Heart left ventricle (tissue), 16 donors: ENCODE results near the gene GPATCH11. TPM values are rescaled to one million over a fixed set of nuclear protein-coding genes. Genes with fewer than 3 reads are reported as not detected.

Experiments used
- ATAC-seq, 4 donors: fragments of 200-7000 bp; cut with Tn5 transposase; one replicate each; pipeline ENCODE4 v1.9.1; 2020 to 2022; ENCODE audit warnings: moderate library complexity in 4 of 4, mild to moderate bottlenecking in 3 of 4, moderate number of reproducible peaks in 1 of 4
- DNase-seq, 5 donors: peaks; one replicate each; pipeline ENCODE4 v3.0.0-alpha.2; 2020
- H3K27ac ChIP-seq, 12 donors: fragments of 200-600 bp; sonication (generic) in 4 of 12; one replicate each; pipeline versions ENCODE4 v1.5.0 to v1.8.0; 2016 to 2022; ENCODE audit warnings: mild to moderate bottlenecking in 2 of 12
- H3K27me3 ChIP-seq, 9 donors: fragments of 200-600 bp; sonication (generic) in 2 of 9; one replicate each; pipeline versions ENCODE4 v1.5.1 to v1.8.0; 2016 to 2022; ENCODE audit warnings: mild to moderate bottlenecking in 3 of 9
- H3K36me3 ChIP-seq, 9 donors: fragments of 200-600 bp; sonication (generic) in 2 of 9; one replicate each; pipeline versions ENCODE4 v1.5.0 to v1.8.0; 2018 to 2022; ENCODE audit warnings: mild to moderate bottlenecking in 2 of 9
- H3K4me1 ChIP-seq, 12 donors: fragments of 200-600 bp; sonication (generic) in 4 of 12; one replicate each; pipeline versions ENCODE4 v1.5.0 to v1.8.0; 2016 to 2022; ENCODE audit warnings: mild to moderate bottlenecking in 3 of 12
- H3K4me3 ChIP-seq, 12 donors: fragments of 200-600 bp; sonication (generic) in 4 of 12; one replicate each; pipeline versions ENCODE4 v1.5.0 to v1.8.0; 2017 to 2022; ENCODE audit warnings: mild to moderate bottlenecking in 9 of 12, moderate library complexity in 4 of 12
- H3K9me3 ChIP-seq, 12 donors: fragments of 200-600 bp; sonication (generic) in 4 of 12; one replicate each; pipeline versions ENCODE4 v1.5.0 to v1.8.0; 2016 to 2022; ENCODE audit warnings: mild to moderate bottlenecking in 1 of 12
- CTCF ChIP-seq, 12 donors: fragments of 200-600 bp; sonication (generic) in 4 of 12; IDR thresholded peaks; one replicate each; pipeline versions ENCODE4 v1.5.0 to v1.8.0; 2018 to 2022; ENCODE audit warnings: antibody characterized with exemption in 12 of 12, mild to moderate bottlenecking in 5 of 12
- POLR2A ChIP-seq, 2 donors: fragments of 450-650 bp; IDR thresholded peaks; one replicate each; pipeline ENCODE4 v1.6.1; 2017; ENCODE audit warnings: antibody characterized with exemption in 2 of 2, mild to moderate bottlenecking in 2 of 2, moderate library complexity in 2 of 2
- WGBS, 4 donors: extraction: QIAGEN DNeasy Blood & Tissue Kit in 2 of 4; methylation state at CpG; one replicate each; pipeline versions ENCODE4 v1.1.5 to v1.1.7; 2013 to 2018; 5-methylcytosine and 5-hydroxymethylcytosine counted together
- intact Hi-C, 10 donors: fragments of 100-400 bp; cut with DNase I; formaldehyde crosslinking; loops; one replicate each; pipeline versions ENCODE4 v1.11.1 to v1.14.2; 2022
- polyA plus RNA-seq, 2 donors: library from polyadenylated mRNA; stranded (reverse); fragments of 200-250 nt; gene quantifications; one replicate each; pipeline ENCODE4 v1.2.3, GENCODE V29; 2013
- total RNA-seq, 9 donors: library from RNA; depleted of rRNA in 2 of 9; stranded (reverse); fragments of >200 nt in 2 of 9; fragmentation: NEBNext Ultra II Directional in 3 of 9; extraction: Animal tissue kit (Norgen Biotek cat#: 25700) in 3 of 9; gene quantifications; one replicate each; pipeline versions ENCODE4 v1.1.0 to v1.2.4, GENCODE V29; 2016 to 2023
- donor health status: ischemic (EF 13 %, LVEDD 7.1; RV severe dilation, severe dysfunction).
- donor health status: healthy with polysubstance abuse.
- donor health status: DM: no; HTN: yes; CAD: no.
- donor health status: DM: no; HTN: no; CAD: no.
- donor health status: ischemic (EF 25% LVEDD 6.9; RV normal size, moderate dysfunction).
- donor health status: ischemic (EF 25% LVEDD 5.7; RV mildly dilated, moderate dysfunction).
- donor health status: healthy.
- donor health status: DM: yes; HTN: yes; CAD: no.
- donor health status: ischemic (EF 35%, LVEDD 5.7; RV mildly dilated, moderate dysfunction).
- donor health status: nonischemic (EF 11% LVEDD 7.7; RV severe dilation, severe dysfunction).
- donor health status: DM: yes; HTN: yes; CAD: no.
- donor health status: PGD.
- donor health status: ischemic (EF 29% LVEDD 5.4; RV normal size, mild dysfunction).
- donor health status: nonischemic (EF 23%, LVEDD 6.1; RV moderate dilation, normal function).

GPATCH11 gene
- total and polyA plus RNA-seq, 11 donors, result 3.2 to 9.4 (median 5.3) TPM

GRCh38 chr2:37110306-37111212 is 26.2 kb downstream of the GPATCH11 start:
- Histone ChIP-seq H3K4me3 (no peak overlapping the region), H3K9me3 (no peaks in the 10 kb centered on the region), H3K4me1 (no peaks in the 10 kb centered on the region), H3K27ac (no peak overlapping the region), H3K27me3 (no peaks in the 10 kb centered on the region), H3K36me3 (peaks cover 0 to 96% (median 84%) of the 10 kb centered on the region in 9 donors)
- TF ChIP-seq POLR2A (IDR thresholded peaks at IDR 0.05) (no peak), CTCF (IDR thresholded peaks at IDR 0.05) (no peak)
- no peak for ATAC-seq
- WGBS, 4 donors, result 94 to 96% (median 96%) methylated on average over 4 of the region's 4 CpGs
- intact Hi-C loops, result no loop called here
- DNase-seq, result no peak

- H3K4me1 ChIP-seq, result no peaks in the 10 kb centered on the region
- no peak overlapping the region for H3K27ac ChIP-seq
- no peak for TF ChIP-seq CTCF (IDR thresholded peaks at IDR 0.05)
- TF ChIP-seq POLR2A (IDR thresholded peaks at IDR 0.05), result no peak
- DNase-seq, result no peak
- WGBS, 4 donors, result 70 to 98% (median 87%) methylated on average over 2 of the region's 2 CpGs
- H3K4me3 ChIP-seq, result no peak overlapping the region
- no peaks in the 10 kb centered on the region for H3K27me3 ChIP-seq
- peaks cover 0 to 96% (median 80%) of the 10 kb centered on the region in 9 donors for H3K36me3 ChIP-seq
- intact Hi-C loops, result no loop called here
- no peak for ATAC-seq
- no peaks in the 10 kb centered on the region for H3K9me3 ChIP-seq
Measured at GRCh38 chr2:37111958-37112357, 27.6 kb downstream of the GPATCH11 start.

- Histone ChIP-seq H3K36me3 (peaks cover 0 to 97% (median 81%) of the 10 kb centered on the region in 9 donors), H3K4me3 (no peak overlapping the region), H3K4me1 (no peaks in the 10 kb centered on the region), H3K27me3 (no peaks in the 10 kb centered on the region), H3K9me3 (no peaks in the 10 kb centered on the region), H3K27ac (no peak overlapping the region)
- 85 to 100% (median 95%) methylated on average over 1 of the region's 1 CpG for WGBS, 4 donors
- intact Hi-C loops, result no loop called here
- DNase-seq (no peak), ATAC-seq (no peak)
- TF ChIP-seq POLR2A (IDR thresholded peaks at IDR 0.05) (no peak), CTCF (IDR thresholded peaks at IDR 0.05) (no peak)
Measured at GRCh38 chr2:37117566-37117965, 33.2 kb downstream of the GPATCH11 start.

GRCh38 chr2:37119157-37119556 is 34.8 kb downstream of the GPATCH11 start:
- peaks cover 0 to 97% (median 86%) of the 10 kb centered on the region in 9 donors for H3K36me3 ChIP-seq
- no peak for DNase-seq
- no peak for TF ChIP-seq POLR2A (IDR thresholded peaks at IDR 0.05)
- no peak for TF ChIP-seq CTCF (IDR thresholded peaks at IDR 0.05)
- no peaks in the 10 kb centered on the region for H3K27me3 ChIP-seq
- H3K27ac ChIP-seq, result no peak overlapping the region
- no peaks in the 10 kb centered on the region for H3K4me1 ChIP-seq
- ATAC-seq, result no peak
- WGBS, 4 donors, result 92 to 97% (median 94%) methylated on average over 5 of the region's 5 CpGs
- no peaks in the 10 kb centered on the region for H3K9me3 ChIP-seq
- H3K4me3 ChIP-seq, result no peak overlapping the region
- intact Hi-C loops, result no loop called here
